WI38 (cell line): ENCODE data around the gene JAKMIP1.

Experiments used
- H3K4me3 ChIP-seq: 2 replicates; pipeline ENCODE4 v1.5.1; 2011; ENCODE audit warnings: low read depth, mild to moderate bottlenecking, control low read depth, low read length
- CTCF ChIP-seq: IDR thresholded peaks from 2 replicates; pipeline ENCODE4 v1.5.1; 2012; ENCODE audit warnings: low read depth, mild to moderate bottlenecking, control low read depth, low read length

The JAKMIP1 gene

GRCh38 chr4:6042293-6043063, 157.9 kb downstream of the JAKMIP1 start:
- TF ChIP-seq CTCF, result no peak
- H3K4me3 ChIP-seq, result no peak overlapping the region

GRCh38 chr4:6041800-6042199, 158.5 kb downstream of the JAKMIP1 start:
- H3K4me3 ChIP-seq, result no peak overlapping the region
- TF ChIP-seq CTCF, result no peak

- no peak for TF ChIP-seq CTCF
- no peak overlapping the region for H3K4me3 ChIP-seq
Observed at GRCh38 chr4:6038711-6039110, 161.6 kb downstream of the JAKMIP1 start.

GRCh38 chr4:6035786-6036185, 164.6 kb downstream of the JAKMIP1 start:
- no peak overlapping the region for H3K4me3 ChIP-seq
- TF ChIP-seq CTCF, result no peak

GRCh38 chr4:6033381-6033780, 167.0 kb downstream of the JAKMIP1 start:
- no peak for TF ChIP-seq CTCF
- no peak overlapping the region for H3K4me3 ChIP-seq

GRCh38 chr4:6032249-6033244, 167.8 kb downstream of the JAKMIP1 start:
- TF ChIP-seq CTCF, result no peak
- H3K4me3 ChIP-seq, result no peak overlapping the region

- no peak overlapping the region for H3K4me3 ChIP-seq
- TF ChIP-seq CTCF, result no peak
Observed at GRCh38 chr4:6031846-6032245, 168.5 kb downstream of the JAKMIP1 start.
